MM.1S (cell line): Measurements from ENCODE around the gene NINJ2.
"Not testable (repeated sequence)": the region's sequence is repeated elsewhere in the genome, so short reads cannot be mapped to it uniquely, and the experiment has no call there.

Experiments
- DNase-seq: peaks from one replicate; pipeline ENCODE4 v3.0.0-alpha.2; 2015
- H2AFZ ChIP-seq: fragments of 300-600 bp; sonication (generic); 2 replicates; pipeline ENCODE4 v1.6.0; 2016; ENCODE audit warnings: antibody characterized with exemption, low read length
- H3F3A ChIP-seq: fragments of 300-600 bp; sonication (generic); 2 replicates; pipeline ENCODE4 v1.6.1; 2016; ENCODE audit warnings: mild to moderate bottlenecking, antibody characterized with exemption, low read length, moderate library complexity, mixed read lengths; ENCODE audit not compliant: insufficient read depth
- H3K27ac ChIP-seq: fragments of 300-600 bp; sonication (generic); 2 replicates; pipeline ENCODE4 v1.5.1; 2016; ENCODE audit warnings: mild to moderate bottlenecking, low read length
- H3K27me3 ChIP-seq: fragments of 300-600 bp; sonication (generic); replicated peaks from 2 replicates; pipeline ENCODE4 v1.6.0; 2016; ENCODE audit warnings: low read length; ENCODE audit not compliant: insufficient read depth
- H3K36me3 ChIP-seq: fragments of 300-600 bp; sonication (generic); replicated peaks from 2 replicates; pipeline ENCODE4 v1.6.1; 2016; ENCODE audit warnings: mild to moderate bottlenecking, low read length, mixed read lengths; ENCODE audit not compliant: insufficient read depth
- H3K4me1 ChIP-seq: fragments of 300-600 bp; sonication (generic); 2 replicates; pipeline ENCODE4 v1.6.1; 2016; ENCODE audit warnings: low read length, mixed read lengths
- H3K4me2 ChIP-seq: fragments of 300-600 bp; sonication (generic); 2 replicates; pipeline ENCODE4 v1.6.0; 2016; ENCODE audit warnings: low read depth, low read length
- H3K4me3 ChIP-seq: fragments of 300-600 bp; sonication (generic); 2 replicates; pipeline ENCODE4 v1.5.1; 2016; ENCODE audit warnings: low read length, mixed read lengths
- H3K79me2 ChIP-seq: fragments of 300-600 bp; sonication (generic); 2 replicates; pipeline ENCODE4 v1.6.1; 2016; ENCODE audit warnings: mixed run types, low read length, mixed read lengths
- H3K9ac ChIP-seq: fragments of 300-600 bp; sonication (generic); 2 replicates; pipeline ENCODE4 v1.6.1; 2016; ENCODE audit warnings: low read length, mixed read lengths
- H3K9me2 ChIP-seq: fragments of 300-600 bp; sonication (generic); replicated peaks from 2 replicates; pipeline ENCODE4 v1.6.1; 2016; ENCODE audit warnings: mild to moderate bottlenecking, low read length, mixed read lengths; ENCODE audit not compliant: insufficient read depth
- H3K9me3 ChIP-seq: fragments of 300-600 bp; sonication (generic); replicated peaks from 2 replicates; pipeline ENCODE4 v1.6.1; 2016; ENCODE audit warnings: mild to moderate bottlenecking, low read length, mixed read lengths; ENCODE audit not compliant: insufficient read depth
- H4K20me1 ChIP-seq: fragments of 300-600 bp; sonication (generic); 2 replicates; pipeline ENCODE4 v1.6.1; 2016; ENCODE audit warnings: mild to moderate bottlenecking, low read length, moderate library complexity, mixed read lengths; ENCODE audit not compliant: insufficient read depth
- EZH2 ChIP-seq: fragments of 300-600 bp; sonication (generic); optimal IDR thresholded peaks from 2 replicates; pipeline ENCODE3; 2017; ENCODE audit warnings: low read depth, mild to moderate bottlenecking, antibody characterized with exemption, low read length, mixed read lengths
- EZH2phosphoT487 ChIP-seq: fragments of 300-600 bp; sonication (generic); IDR thresholded peaks from 2 replicates; pipeline ENCODE4 v1.6.1; 2018; ENCODE audit warnings: antibody characterized with exemption, low read length
- TF ChIP-seq, protein P1 (sequence below): fragments of 300-600 bp; sonication (generic); IDR thresholded peaks from 2 replicates; pipeline ENCODE4 v1.5.1; 2016; ENCODE audit warnings: antibody characterized with exemption, low read length, mixed read lengths

NINJ2 gene

DNA sequence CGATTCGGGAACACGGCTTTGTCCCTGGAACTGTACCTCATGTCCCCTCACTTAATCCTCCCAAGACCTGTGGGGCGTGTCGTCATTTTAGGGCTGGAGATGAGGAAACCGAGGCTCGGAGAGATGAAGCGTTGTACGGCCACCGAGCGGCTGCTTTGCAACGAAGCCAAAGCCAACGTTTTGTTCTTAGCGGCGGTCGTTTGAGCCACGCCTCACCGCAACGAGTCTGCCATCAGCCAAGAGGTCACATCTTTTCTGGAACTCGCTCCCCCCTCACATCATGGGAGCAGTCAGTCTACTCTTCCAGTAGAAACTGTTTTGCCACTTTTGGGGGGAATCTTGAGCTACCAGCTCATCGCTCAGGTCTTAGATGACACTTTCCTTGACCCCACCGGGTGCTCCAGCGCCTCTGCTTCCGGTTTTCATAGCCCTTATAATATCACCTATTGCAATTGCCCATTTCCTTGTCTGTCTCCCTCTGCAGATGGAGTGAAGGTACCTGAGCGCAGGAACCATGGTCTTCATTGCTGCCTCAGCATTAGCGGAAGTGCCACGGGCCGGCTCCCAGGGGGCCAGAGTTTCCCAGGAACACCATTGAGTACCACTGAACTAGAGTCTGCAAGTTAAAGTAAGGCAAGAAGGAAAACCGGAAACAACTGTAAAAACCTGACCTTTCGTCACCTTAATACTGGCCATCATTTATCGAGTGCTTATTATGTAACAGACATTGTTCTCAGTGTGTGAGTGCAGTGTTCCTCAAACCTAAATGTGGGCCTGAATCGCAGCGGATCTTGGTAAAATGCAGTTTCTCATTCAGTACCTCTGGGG is 19.6 kb downstream of the NINJ2 start:
- peak overlapping the region; percentile 76 for H2AFZ ChIP-seq
- H3K79me2 ChIP-seq: no peaks in the 10 kb centered on the region
- peak overlapping the region; percentile 86 for H3K4me3 ChIP-seq
- H3K27me3 ChIP-seq: no peaks in the 10 kb centered on the region
- DNase-seq: no peak
- H4K20me1 ChIP-seq: no peaks in the 10 kb centered on the region
- peaks cover 6% of the 10 kb centered on the region for H3F3A ChIP-seq
- H3K9ac ChIP-seq: peak overlapping the region; percentile 87
- H3K36me3 ChIP-seq: no peaks in the 10 kb centered on the region
- TF ChIP-seq EZH2phosphoT487 (no peak), EZH2 (no peak)
- TF ChIP-seq, protein P1, sequence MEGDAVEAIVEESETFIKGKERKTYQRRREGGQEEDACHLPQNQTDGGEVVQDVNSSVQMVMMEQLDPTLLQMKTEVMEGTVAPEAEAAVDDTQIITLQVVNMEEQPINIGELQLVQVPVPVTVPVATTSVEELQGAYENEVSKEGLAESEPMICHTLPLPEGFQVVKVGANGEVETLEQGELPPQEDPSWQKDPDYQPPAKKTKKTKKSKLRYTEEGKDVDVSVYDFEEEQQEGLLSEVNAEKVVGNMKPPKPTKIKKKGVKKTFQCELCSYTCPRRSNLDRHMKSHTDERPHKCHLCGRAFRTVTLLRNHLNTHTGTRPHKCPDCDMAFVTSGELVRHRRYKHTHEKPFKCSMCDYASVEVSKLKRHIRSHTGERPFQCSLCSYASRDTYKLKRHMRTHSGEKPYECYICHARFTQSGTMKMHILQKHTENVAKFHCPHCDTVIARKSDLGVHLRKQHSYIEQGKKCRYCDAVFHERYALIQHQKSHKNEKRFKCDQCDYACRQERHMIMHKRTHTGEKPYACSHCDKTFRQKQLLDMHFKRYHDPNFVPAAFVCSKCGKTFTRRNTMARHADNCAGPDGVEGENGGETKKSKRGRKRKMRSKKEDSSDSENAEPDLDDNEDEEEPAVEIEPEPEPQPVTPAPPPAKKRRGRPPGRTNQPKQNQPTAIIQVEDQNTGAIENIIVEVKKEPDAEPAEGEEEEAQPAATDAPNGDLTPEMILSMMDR: no peak
- peaks cover 6% of the 10 kb centered on the region; the same call in 1 of the 2 replicates for H3K4me1 ChIP-seq
- H3K27ac ChIP-seq: peak overlapping the region; percentile 65; the same call in 1 of the 2 replicates
- H3K9me2 ChIP-seq: no peaks in the 10 kb centered on the region
- no peaks in the 10 kb centered on the region for H3K9me3 ChIP-seq
- H3K4me2 ChIP-seq: peak overlapping the region; percentile 82

DNA sequence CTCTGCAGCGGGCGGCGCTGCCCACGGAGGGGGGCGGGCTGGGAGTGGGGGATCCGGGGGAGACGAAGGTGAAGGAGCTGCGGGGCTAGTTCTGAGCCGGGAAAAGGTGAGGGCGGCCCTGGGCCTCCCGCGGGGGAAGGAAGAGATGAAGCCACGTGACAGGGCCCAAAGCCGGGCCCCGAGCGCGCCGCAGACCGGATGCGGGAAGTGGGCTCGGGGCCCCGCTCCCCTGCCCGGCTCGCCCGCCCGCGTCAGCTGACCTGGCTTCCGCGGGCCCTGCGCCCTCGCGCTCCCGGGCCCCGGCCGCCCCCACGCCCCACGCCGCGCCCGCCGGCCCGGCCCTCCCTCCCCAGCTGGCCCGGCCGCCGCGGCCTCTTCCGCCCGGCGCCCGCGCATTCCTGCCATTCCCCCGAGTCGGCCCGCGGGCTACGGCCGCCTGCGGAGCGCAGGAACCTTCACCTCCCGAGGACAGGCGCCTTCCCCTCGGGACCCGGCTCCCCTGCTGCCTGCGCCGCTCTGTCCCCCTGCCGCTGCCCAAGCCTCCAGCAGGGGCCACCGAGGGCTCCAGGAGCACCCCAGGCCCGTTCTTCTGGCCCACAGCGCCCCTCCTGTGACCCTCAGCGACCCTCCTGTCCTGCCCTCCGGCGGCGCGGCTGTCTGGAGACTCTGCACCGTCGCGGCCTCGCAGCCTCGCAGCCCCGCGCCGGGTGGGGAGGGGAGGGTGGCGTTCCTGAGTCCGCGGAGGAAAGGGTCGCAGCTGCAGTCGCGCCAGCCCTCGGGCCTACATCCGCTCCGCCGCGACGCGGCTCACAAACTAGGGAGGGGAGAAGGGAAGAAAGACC is 20.4 kb downstream of the NINJ2 start:
- Histone ChIP-seq H3K27me3 (no peaks in the 10 kb centered on the region), H3K4me3 (peak overlapping the region; percentile 86), H3K36me3 (no peaks in the 10 kb centered on the region), H2AFZ (peak overlapping the region; percentile 76), H3K9me2 (no peaks in the 10 kb centered on the region), H3K4me2 (peak overlapping the region; percentile 82), H3K27ac (peak overlapping the region; percentile 65; the same call in 1 of the 2 replicates), H3K4me1 (peaks cover 6% of the 10 kb centered on the region; the same call in 1 of the 2 replicates), H4K20me1 (no peaks in the 10 kb centered on the region), H3K9ac (peak overlapping the region; percentile 87), H3F3A (peaks cover 6% of the 10 kb centered on the region), H3K9me3 (no peaks in the 10 kb centered on the region), H3K79me2 (no peaks in the 10 kb centered on the region)
- TF ChIP-seq EZH2: no peak
- TF ChIP-seq, protein P1: peak; percentile 23
- peak; percentile 84 for DNase-seq

DNA sequence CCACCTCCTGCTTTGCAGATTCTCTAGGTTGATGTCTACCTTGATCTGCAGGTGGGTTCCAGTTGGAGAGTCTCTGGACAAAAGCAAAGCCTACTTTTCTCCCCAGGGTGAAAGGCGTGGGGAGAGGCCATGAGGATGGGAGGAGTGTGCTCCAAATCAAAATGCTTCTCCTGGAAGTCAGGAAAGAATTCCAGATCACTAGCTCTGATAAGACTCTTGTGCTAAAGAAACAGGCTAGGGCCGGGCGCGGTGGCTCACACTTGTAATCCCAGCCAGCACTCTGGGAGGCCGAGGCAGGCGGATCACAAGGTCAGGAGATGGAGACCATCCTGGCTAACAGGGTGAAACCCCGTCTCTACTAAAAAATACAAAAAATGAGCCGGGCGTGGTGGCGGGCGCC is 21.9 kb downstream of the NINJ2 start:
- H4K20me1 ChIP-seq, DNase-seq, H3K9me3 ChIP-seq, H3K36me3 ChIP-seq, H2AFZ ChIP-seq, H3K27ac ChIP-seq, H3K27me3 ChIP-seq, H3K4me1 ChIP-seq, H3K9ac ChIP-seq, H3K4me3 ChIP-seq, H3F3A ChIP-seq, H3K79me2 ChIP-seq, H3K9me2 ChIP-seq, H3K4me2 ChIP-seq: not testable (repeated sequence)
